Parathyroid adenoma (tissue), 2 donors: Measurements from ENCODE around the gene NRAP.

ENCODE experiments used
- H2AFZ ChIP-seq: fragments of 300-600 bp; sonication (generic); one replicate; pipeline ENCODE4 v1.7.0; 2017; ENCODE audit warnings: antibody characterized with exemption, mild to moderate bottlenecking
- H3K27ac ChIP-seq: fragments of 300-600 bp; sonication (generic); one replicate; pipeline ENCODE4 v1.7.0; 2017
- H3K27me3 ChIP-seq: fragments of 300-600 bp; sonication (generic); one replicate; pipeline ENCODE4 v1.7.0; 2017; ENCODE audit warnings: low read length; ENCODE audit not compliant: control insufficient read depth, insufficient read depth
- H3K36me3 ChIP-seq: fragments of 300-600 bp; sonication (generic); one replicate; pipeline ENCODE4 v1.7.0; 2017; ENCODE audit warnings: low read length; ENCODE audit not compliant: control insufficient read depth, insufficient read depth
- H3K4me1 ChIP-seq: fragments of 300-600 bp; sonication (generic); one replicate; pipeline ENCODE4 v1.7.0; 2017; ENCODE audit warnings: control low read depth
- H3K4me2 ChIP-seq: fragments of 300-600 bp; sonication (generic); one replicate; pipeline ENCODE4 v1.7.0; 2017; ENCODE audit warnings: low read length
- H3K4me3 ChIP-seq: fragments of 300-600 bp; sonication (generic); one replicate; pipeline ENCODE4 v1.7.0; 2017; ENCODE audit warnings: low read depth, low read length
- H3K79me2 ChIP-seq: fragments of 300-600 bp; sonication (generic); one replicate; pipeline ENCODE4 v1.7.0; 2017; ENCODE audit warnings: control low read depth
- H3K9ac ChIP-seq: fragments of 300-600 bp; sonication (generic); one replicate; pipeline ENCODE4 v1.7.0; 2017; ENCODE audit warnings: mild to moderate bottlenecking
- H3K9me3 ChIP-seq: fragments of 300-600 bp; sonication (generic); one replicate; pipeline ENCODE4 v1.7.0; 2017; ENCODE audit warnings: low read length; ENCODE audit not compliant: control insufficient read depth
- TF ChIP-seq, protein P1 (sequence below): fragments of 300-600 bp; sonication (generic); IDR thresholded peaks from one replicate; pipeline ENCODE4 v1.7.0; 2017; ENCODE audit warnings: antibody characterized with exemption, mild to moderate bottlenecking
- donor health status: primary hyperparathyroidism.

The NRAP gene

DNA sequence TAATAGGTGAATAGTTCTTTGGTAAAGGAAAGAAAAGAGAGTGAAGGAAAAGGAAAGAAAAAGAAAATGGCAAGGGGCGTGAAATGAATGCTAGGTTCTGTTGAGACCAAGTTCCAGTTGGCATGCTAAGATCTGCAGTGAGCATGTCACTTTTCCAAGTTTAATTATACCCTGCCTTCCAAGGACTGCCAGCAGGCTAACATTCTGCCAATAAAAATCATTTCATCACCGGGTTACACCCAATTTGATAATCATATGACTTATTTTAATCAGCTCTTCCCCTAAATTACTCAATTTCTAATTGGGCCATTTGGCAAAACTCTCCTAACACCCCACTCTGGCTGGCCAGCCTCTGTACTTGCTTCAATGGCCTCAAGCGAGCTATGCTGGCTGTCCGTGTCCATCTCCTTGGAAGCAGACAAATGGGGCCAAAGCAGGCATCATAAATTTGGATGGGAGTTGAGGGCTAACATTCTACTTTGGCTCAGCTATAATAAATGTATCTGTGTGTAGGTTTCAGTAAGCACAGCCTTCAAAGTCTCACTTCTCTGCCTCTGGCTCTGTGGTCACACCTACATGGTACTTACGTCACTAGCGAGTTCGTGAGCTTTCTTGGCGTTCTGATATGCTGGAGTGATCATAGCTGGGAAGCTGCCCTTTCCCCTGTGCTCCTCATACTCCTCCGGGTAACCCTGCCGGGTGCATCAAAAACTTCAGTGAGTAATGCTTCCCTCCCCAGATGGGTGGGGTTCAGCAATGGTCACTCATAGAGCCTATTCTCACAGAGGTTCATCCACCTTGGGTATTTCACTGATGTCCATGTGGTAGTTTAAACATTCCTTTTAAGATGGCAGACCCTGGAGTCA, 17.3 kb downstream of the NRAP start:
- Histone ChIP-seq H3K9ac (no peak overlapping the region), H3K4me1 (no peaks in the 10 kb centered on the region), H3K4me3 (no peak overlapping the region), H2AFZ (no peak overlapping the region), H3K27ac (no peak overlapping the region), H3K79me2 (no peaks in the 10 kb centered on the region), H3K27me3 (no peaks in the 10 kb centered on the region), H3K36me3 (no peaks in the 10 kb centered on the region), H3K9me3 (no peaks in the 10 kb centered on the region), H3K4me2 (no peak overlapping the region)
- TF ChIP-seq, protein P1, sequence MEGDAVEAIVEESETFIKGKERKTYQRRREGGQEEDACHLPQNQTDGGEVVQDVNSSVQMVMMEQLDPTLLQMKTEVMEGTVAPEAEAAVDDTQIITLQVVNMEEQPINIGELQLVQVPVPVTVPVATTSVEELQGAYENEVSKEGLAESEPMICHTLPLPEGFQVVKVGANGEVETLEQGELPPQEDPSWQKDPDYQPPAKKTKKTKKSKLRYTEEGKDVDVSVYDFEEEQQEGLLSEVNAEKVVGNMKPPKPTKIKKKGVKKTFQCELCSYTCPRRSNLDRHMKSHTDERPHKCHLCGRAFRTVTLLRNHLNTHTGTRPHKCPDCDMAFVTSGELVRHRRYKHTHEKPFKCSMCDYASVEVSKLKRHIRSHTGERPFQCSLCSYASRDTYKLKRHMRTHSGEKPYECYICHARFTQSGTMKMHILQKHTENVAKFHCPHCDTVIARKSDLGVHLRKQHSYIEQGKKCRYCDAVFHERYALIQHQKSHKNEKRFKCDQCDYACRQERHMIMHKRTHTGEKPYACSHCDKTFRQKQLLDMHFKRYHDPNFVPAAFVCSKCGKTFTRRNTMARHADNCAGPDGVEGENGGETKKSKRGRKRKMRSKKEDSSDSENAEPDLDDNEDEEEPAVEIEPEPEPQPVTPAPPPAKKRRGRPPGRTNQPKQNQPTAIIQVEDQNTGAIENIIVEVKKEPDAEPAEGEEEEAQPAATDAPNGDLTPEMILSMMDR, result no peak

DNA sequence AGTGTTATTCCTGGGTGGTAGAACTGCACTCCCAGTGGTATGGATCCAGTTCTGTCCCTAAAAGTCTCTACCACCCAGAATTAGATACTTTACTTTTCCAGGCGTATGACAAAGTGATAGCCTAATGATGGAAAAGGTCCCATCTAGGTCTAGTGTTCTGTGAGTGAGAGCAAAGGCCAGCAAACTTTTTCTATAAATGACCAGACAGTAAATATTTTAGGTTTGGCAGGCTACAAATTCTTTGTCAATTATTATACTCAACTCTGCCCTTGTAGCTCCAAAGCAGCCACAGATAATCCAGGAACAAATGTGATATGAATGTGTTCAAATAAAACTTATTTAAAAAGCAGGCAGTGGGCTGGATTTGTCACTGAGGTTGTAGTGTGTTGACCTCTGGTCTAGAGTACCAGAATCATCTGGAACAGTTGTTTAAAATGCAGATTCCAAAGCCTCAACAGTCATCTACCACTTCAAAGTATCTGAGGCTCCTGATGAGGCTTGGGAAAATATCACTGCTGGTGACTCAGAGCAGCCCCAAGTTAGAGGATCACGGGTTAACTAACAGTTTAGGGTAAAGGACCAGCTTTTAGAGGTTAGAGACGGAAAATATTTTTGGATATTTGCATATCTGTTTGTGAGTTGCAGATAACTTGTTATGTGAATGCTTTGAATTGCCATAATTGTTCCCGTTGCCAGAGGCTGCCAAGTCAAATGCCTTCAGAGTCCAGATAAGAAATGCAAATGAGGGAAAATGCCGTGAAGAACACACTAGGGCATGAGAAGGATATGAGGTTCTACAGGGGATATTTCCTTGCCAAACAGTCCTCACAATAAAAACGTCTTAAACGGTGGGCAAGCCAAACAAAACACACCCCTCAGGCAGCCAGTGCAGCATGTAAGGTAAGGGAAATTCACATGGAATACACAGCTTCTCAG, 19.4 kb downstream of the NRAP start:
- H3K9ac ChIP-seq, result no peak overlapping the region
- TF ChIP-seq, protein P1, result no peak
- no peak overlapping the region for H3K4me3 ChIP-seq
- no peak overlapping the region for H3K4me2 ChIP-seq
- H3K27ac ChIP-seq, result no peak overlapping the region
- H3K27me3 ChIP-seq, result no peaks in the 10 kb centered on the region
- H3K4me1 ChIP-seq, result no peaks in the 10 kb centered on the region
- H3K9me3 ChIP-seq, result no peaks in the 10 kb centered on the region
- H3K36me3 ChIP-seq, result no peaks in the 10 kb centered on the region
- no peak overlapping the region for H2AFZ ChIP-seq
- no peaks in the 10 kb centered on the region for H3K79me2 ChIP-seq

DNA sequence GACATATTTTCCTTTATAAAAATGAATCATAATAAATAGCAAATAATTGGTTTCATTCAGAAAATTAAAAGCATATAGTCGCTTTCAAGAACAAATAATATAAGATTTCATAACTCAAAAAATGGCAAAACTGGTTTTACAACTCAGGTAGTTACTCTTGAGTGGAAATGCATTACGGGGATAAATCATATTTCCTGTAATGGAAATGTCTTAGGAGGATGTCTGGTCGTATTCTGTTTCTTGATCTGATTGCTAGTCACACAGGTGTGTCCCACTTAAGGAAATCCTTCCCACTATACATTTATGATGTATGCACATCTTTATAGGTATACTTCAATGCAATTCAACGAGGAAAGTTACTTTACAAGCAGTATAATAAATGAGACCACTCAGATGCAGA, 20.7 kb downstream of the NRAP start:
- Histone ChIP-seq H3K4me1 (no peaks in the 10 kb centered on the region), H3K36me3 (no peaks in the 10 kb centered on the region), H3K79me2 (no peaks in the 10 kb centered on the region), H3K9me3 (no peaks in the 10 kb centered on the region), H3K9ac (no peak overlapping the region), H3K4me3 (no peak overlapping the region), H3K4me2 (no peak overlapping the region), H3K27ac (no peak overlapping the region), H3K27me3 (no peaks in the 10 kb centered on the region), H2AFZ (no peak overlapping the region)
- TF ChIP-seq, protein P1, result no peak

DNA sequence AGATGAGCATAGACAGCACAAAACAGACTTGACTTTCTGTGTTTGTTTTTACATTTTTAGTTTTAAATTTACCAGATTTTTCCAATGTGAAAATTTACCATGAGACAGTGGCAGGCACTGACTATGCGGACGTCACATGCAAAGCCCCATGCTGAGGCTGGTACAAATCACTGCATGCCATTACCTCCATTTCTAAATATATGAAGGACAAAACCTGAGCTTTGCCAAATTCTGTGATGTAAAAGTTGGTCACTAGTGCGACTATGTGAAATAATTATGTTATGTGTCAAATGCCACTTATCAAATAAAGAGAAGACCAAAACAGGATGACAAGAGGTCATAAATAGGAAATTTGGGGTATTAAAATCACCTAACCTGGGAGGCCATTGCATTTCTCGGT, 22.1 kb downstream of the NRAP start:
- TF ChIP-seq, protein P1, result no peak
- H3K4me1 ChIP-seq, result no peaks in the 10 kb centered on the region
- H3K36me3 ChIP-seq, result no peaks in the 10 kb centered on the region

More for the DNA sequence above, 22.1 kb downstream of the NRAP start:
- no peaks in the 10 kb centered on the region for H3K27me3 ChIP-seq
- H3K9ac ChIP-seq, result no peak overlapping the region
- no peak overlapping the region for H3K4me3 ChIP-seq
- no peaks in the 10 kb centered on the region for H3K9me3 ChIP-seq
- no peak overlapping the region for H3K4me2 ChIP-seq
- no peak overlapping the region for H2AFZ ChIP-seq
- H3K27ac ChIP-seq, result no peak overlapping the region
- no peaks in the 10 kb centered on the region for H3K79me2 ChIP-seq
